HepG2 (cell line): ENCODE results near the gene PXDC1. TPM values are rescaled to one million over a fixed set of nuclear protein-coding genes. Genes with fewer than 3 reads are reported as not detected.

ENCODE experiments used
- BHLHE40 ChIP-seq: IDR thresholded peaks from 2 replicates; pipeline ENCODE4 v1.6.1; 2011; ENCODE audit warnings: low read length, improper control_type of control experiment
- BORCS8-MEF2B ChIP-seq: sonication (generic); formaldehyde crosslinking; IDR thresholded peaks from 2 replicates; pipeline ENCODE4 v1.8.0; 2022; ENCODE audit warnings: mild to moderate bottlenecking, missing genetic modification reagents
- CTCF ChIP-seq: sonication (generic); formaldehyde crosslinking; IDR thresholded peaks from 2 replicates; pipeline ENCODE4 v1.5.0; 2020; ENCODE audit warnings: mild to moderate bottlenecking, missing genetic modification reagents, moderate library complexity
- GABPA ChIP-seq, 2 experiments: IDR thresholded peaks; 2 replicates each; pipeline ENCODE4 v1.6.1; 2011 to 2016; ENCODE audit warnings: low read depth in 2 of 2, low read length in 1 of 2, missing biosample characterization in 1 of 2, missing genetic modification characterization in 1 of 2
- GRHL1 ChIP-seq: sonication (generic); formaldehyde crosslinking; conservative IDR thresholded peaks from 2 replicates; pipeline ENCODE4 v1.8.0; 2022; ENCODE audit warnings: missing genetic modification reagents
- KAT7 ChIP-seq: IDR thresholded peaks from 2 replicates; pipeline ENCODE4 v1.6.1; 2018; ENCODE audit warnings: borderline replicate concordance, missing compliant biosample characterization
- NFRKB ChIP-seq: fragments of 450-650 bp; IDR thresholded peaks from 2 replicates; pipeline ENCODE4 v1.6.1; 2017
- PHB2 ChIP-seq: fragments of 450-650 bp; IDR thresholded peaks from 2 replicates; pipeline ENCODE4 v1.6.1; 2018; ENCODE audit not compliant: partially characterized antibody
- RARA ChIP-seq: IDR thresholded peaks from 2 replicates; pipeline ENCODE4 v1.6.1; 2016; ENCODE audit warnings: missing genetic modification reagents, missing compliant biosample characterization
- RBFOX2 ChIP-seq: fragments of 200-400 bp; formaldehyde crosslinking; IDR thresholded peaks from 2 replicates; pipeline ENCODE4 v1.6.1; 2017; ENCODE audit warnings: low read depth, mild to moderate bottlenecking, low read length
- SMAD3 ChIP-seq: sonication (generic); formaldehyde crosslinking; IDR thresholded peaks from 2 replicates; pipeline ENCODE4 v1.4.0; 2020; ENCODE audit warnings: missing genetic modification reagents
- TEAD3 ChIP-seq: optimal IDR thresholded peaks from 2 replicates; pipeline ENCODE3; 2016; ENCODE audit warnings: borderline replicate concordance
- THRA ChIP-seq: sonication (generic); formaldehyde crosslinking; IDR thresholded peaks from 2 replicates; pipeline ENCODE4 v1.4.0; 2020; ENCODE audit warnings: missing genetic modification reagents, borderline replicate concordance
- ZBED4 ChIP-seq: sonication (generic); formaldehyde crosslinking; IDR thresholded peaks from 2 replicates; pipeline ENCODE4 v1.4.0; 2020; ENCODE audit warnings: missing genetic modification reagents, borderline replicate concordance
- polyA plus RNA-seq, 8 experiments: library from polyadenylated mRNA; depleted of rRNA in 3 of 8; stranded (reverse) in 7 of 8; unstranded in 1 of 8; fragments of >200 nt; fragmentation: Illumina TruSeq in 4 of 8; extraction: Trizol in 4 of 8; gene quantifications; 2 replicates each; pipeline versions ENCODE4 v1.2.1 to v1.2.3, GENCODE V29; 2011 to 2016; ENCODE audit warnings: low read depth in 4 of 8, missing spikeins in 1 of 8, mixed read lengths in 1 of 8; ENCODE audit not compliant: insufficient read depth in 1 of 8
- total RNA-seq, 5 experiments: library from RNA; depleted of rRNA; stranded (reverse); fragments of >200 nt; fragmentation: Illumina TruSeq; extraction: Trizol; gene quantifications; 2 replicates each; pipeline ENCODE4 v1.2.3, GENCODE V29; 2016; ENCODE audit warnings: low read depth in 1 of 5
- TF ChIP-seq, protein P1 (sequence below): sonication (generic); formaldehyde crosslinking; IDR thresholded peaks from 2 replicates; pipeline ENCODE4 v1.4.0; 2020; ENCODE audit warnings: missing genetic modification reagents, mild to moderate bottlenecking, borderline replicate concordance

Gene PXDC1
- total and polyA plus RNA-seq, 2 of the 13 experiments (the other 11 are each of a cell fraction or from before 2014, with no cell fraction given): 32.4 to 34.7 TPM

DNA sequence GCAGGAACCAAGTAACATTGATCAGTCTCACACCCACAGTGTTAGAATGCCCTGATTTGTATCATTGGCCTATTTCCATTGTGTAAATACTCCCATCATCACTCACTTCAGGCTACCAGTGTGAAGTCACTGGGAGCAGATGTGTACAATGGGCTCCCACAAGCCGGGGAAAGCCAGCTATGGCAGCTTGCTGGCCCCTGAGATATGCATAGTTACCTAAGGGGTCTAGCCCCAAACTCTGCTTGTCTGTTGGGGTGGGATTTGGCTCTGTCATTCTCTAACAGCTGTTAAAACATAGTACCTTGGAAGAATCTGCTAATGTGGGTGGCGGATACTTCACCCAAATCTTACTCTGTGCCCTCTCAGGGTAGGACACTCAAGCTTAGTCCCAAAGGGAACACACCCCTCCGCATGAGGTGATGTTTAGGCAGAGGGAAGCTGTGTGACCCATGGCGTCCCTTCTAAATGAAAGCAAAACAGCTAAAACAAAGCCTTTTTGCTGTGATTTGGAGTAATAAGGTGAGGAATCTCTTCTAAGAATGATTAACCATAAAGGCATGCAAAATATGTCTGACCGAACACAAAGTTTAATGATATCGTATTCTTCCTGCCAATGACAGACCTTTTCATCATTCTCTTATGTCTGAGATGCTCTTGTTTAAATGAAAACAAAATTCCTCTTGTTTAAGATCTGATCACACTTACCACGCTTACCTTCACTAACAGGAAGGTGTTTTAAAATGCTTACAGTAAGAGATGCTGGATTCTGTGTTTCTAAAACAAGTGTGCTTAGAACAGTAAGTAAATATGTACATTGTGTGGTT lies 45.9 kb upstream of the PXDC1 start (continued):
- TF ChIP-seq RARA (no peak), ZBED4 (CRISPR knock-in tag) (peak; percentile 54; the same call in 1 of the 2 replicates), GABPA (IDR thresholded peaks at IDR 0.05; ENCODE audit: low read depth, low read length) (no peak), GABPA (CRISPR knock-in tag; IDR thresholded peaks at IDR 0.05; ENCODE audit: low read depth) (0 out of 2 replicates have a peak, but pooled peaks have one; percentile 1), NFRKB (no peak), CTCF (CRISPR knock-in tag) (no peak), KAT7 (CRISPR knock-in tag) (no peak), THRA (CRISPR knock-in tag) (peak; percentile 61; the same call in 1 of the 2 replicates), RBFOX2 (no peak), SMAD3 (CRISPR knock-in tag) (no peak), PHB2 (no peak), BORCS8-MEF2B (CRISPR knock-in tag) (no peak), TEAD3 (CRISPR knock-in tag) (peak; percentile 95), BHLHE40 (no peak), GRHL1 (CRISPR knock-in tag) (no peak)
- TF ChIP-seq, protein P1, sequence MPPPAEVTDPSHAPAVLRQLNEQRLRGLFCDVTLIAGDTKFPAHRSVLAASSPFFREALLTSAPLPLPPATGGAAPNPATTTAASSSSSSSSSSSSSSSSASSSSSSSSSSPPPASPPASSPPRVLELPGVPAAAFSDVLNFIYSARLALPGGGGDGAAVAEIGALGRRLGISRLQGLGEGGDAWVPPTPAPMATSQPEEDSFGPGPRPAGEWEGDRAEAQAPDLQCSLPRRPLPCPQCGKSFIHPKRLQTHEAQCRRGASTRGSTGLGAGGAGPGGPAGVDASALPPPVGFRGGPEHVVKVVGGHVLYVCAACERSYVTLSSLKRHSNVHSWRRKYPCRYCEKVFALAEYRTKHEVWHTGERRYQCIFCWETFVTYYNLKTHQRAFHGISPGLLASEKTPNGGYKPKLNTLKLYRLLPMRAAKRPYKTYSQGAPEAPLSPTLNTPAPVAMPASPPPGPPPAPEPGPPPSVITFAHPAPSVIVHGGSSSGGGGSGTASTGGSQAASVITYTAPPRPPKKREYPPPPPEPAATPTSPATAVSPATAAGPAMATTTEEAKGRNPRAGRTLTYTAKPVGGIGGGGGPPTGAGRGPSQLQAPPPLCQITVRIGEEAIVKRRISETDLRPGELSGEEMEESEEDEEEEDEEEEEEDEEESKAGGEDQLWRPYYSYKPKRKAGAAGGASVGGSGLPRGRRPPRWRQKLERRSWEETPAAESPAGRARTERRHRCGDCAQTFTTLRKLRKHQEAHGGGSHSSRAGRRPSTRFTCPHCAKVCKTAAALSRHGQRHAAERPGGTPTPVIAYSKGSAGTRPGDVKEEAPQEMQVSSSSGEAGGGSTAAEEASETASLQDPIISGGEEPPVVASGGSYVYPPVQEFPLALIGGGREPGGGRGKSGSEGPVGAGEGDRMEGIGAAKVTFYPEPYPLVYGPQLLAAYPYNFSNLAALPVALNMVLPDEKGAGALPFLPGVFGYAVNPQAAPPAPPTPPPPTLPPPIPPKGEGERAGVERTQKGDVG: peak; percentile 44; the same call in 1 of the 2 replicates
